BLaER1 (cell line): ENCODE measurements around the gene KIT.

Experiments used
- H3K27ac ChIP-seq: shearing (Covaris generic); formaldehyde crosslinking; 2 replicates; pipeline ENCODE4 v1.8.1; 2022
- H3K27me3 ChIP-seq: shearing (Covaris generic); formaldehyde crosslinking; 2 replicates; pipeline ENCODE4 v1.8.1; 2022
- H3K36me3 ChIP-seq: shearing (Covaris generic); formaldehyde crosslinking; 2 replicates; pipeline ENCODE4 v1.8.1; 2022
- H3K4me1 ChIP-seq: shearing (Covaris generic); formaldehyde crosslinking; 2 replicates; pipeline ENCODE4 v1.8.1; 2022
- H3K4me2 ChIP-seq: shearing (Covaris generic); formaldehyde crosslinking; 2 replicates; pipeline ENCODE4 v1.8.1; 2022
- H3K4me3 ChIP-seq: shearing (Covaris generic); formaldehyde crosslinking; 2 replicates; pipeline ENCODE4 v1.8.1; 2022
- H3K9ac ChIP-seq: shearing (Covaris generic); formaldehyde crosslinking; 2 replicates; pipeline ENCODE4 v1.8.1; 2022
- H3K9me3 ChIP-seq: shearing (Covaris generic); formaldehyde crosslinking; 2 replicates; pipeline ENCODE4 v1.8.1; 2022
- H4K20me1 ChIP-seq: shearing (Covaris generic); formaldehyde crosslinking; 2 replicates; pipeline ENCODE4 v1.8.1; 2022
- Cebpa-rat ChIP-seq: shearing (Covaris generic); IDR thresholded peaks from 2 replicates; pipeline ENCODE4 v1.8.1; 2022

Gene KIT

GRCh38 chr4:54764476-54764875 lies 106.7 kb downstream of the KIT start:
- no peaks in the 10 kb centered on the region for H4K20me1 ChIP-seq
- H3K9ac ChIP-seq = no peak overlapping the region
- H3K27me3 ChIP-seq = no peaks in the 10 kb centered on the region
- peak overlapping the region; percentile 42 for H3K4me2 ChIP-seq
- H3K9me3 ChIP-seq = peaks cover 19% of the 10 kb centered on the region
- H3K4me1 ChIP-seq = peaks cover 10% of the 10 kb centered on the region; the same call in 1 of the 2 replicates
- H3K27ac ChIP-seq = no peak overlapping the region
- no peak for TF ChIP-seq Cebpa-rat
- H3K4me3 ChIP-seq = no peak overlapping the region
- no peaks in the 10 kb centered on the region for H3K36me3 ChIP-seq

GRCh38 chr4:54767376-54767775 lies 109.6 kb downstream of the KIT start:
- TF ChIP-seq Cebpa-rat = no peak
- peaks cover 10% of the 10 kb centered on the region; the same call in 1 of the 2 replicates for H3K4me1 ChIP-seq
- H3K9me3 ChIP-seq = peaks cover 12% of the 10 kb centered on the region; the same call in 1 of the 2 replicates
- no peaks in the 10 kb centered on the region for H4K20me1 ChIP-seq
- H3K27ac ChIP-seq = no peak overlapping the region
- H3K9ac ChIP-seq = no peak overlapping the region
- no peak overlapping the region for H3K4me3 ChIP-seq
- H3K27me3 ChIP-seq = no peaks in the 10 kb centered on the region
- no peaks in the 10 kb centered on the region for H3K36me3 ChIP-seq
- no peak overlapping the region for H3K4me2 ChIP-seq

GRCh38 chr4:54773022-54773421 lies 115.3 kb downstream of the KIT start:
- no peak overlapping the region for H3K4me2 ChIP-seq

DNA sequence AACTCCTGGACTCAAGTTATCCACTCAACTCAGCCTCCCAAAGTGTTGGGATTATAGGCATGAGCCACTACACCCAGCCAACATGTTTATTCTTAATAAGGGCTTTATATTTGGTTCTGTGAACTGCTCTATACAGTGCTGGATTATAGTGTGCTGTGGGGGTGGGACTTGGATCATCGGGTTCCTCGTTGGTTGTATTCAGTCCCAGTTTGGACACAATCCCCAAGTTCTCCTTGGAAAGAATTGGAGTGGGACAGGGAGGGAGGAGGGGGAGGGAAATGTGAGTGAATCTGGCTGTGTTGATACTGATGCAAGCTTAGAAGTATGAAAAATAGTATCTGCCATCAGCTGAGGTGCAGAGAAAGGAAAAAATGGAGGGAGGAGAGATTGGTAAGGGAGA lies 121.3 kb downstream of the KIT start:
- H3K27ac ChIP-seq = no peak overlapping the region

More at GRCh38 chr4:54773022-54773421, 115.3 kb downstream of the KIT start:
- H3K36me3 ChIP-seq = no peaks in the 10 kb centered on the region
- TF ChIP-seq Cebpa-rat = peak; percentile 92; the same call in 1 of the 2 replicates
- no peak overlapping the region for H3K27ac ChIP-seq
- H3K9ac ChIP-seq = no peak overlapping the region
- no peak overlapping the region for H3K4me3 ChIP-seq
- no peaks in the 10 kb centered on the region for H3K9me3 ChIP-seq
- no peaks in the 10 kb centered on the region for H3K4me1 ChIP-seq
- H3K27me3 ChIP-seq = no peaks in the 10 kb centered on the region
- no peaks in the 10 kb centered on the region for H4K20me1 ChIP-seq

GRCh38 chr4:54779476-54780148 lies 121.9 kb downstream of the KIT start:
- no peaks in the 10 kb centered on the region for H3K36me3 ChIP-seq
- no peak overlapping the region for H3K9ac ChIP-seq
- no peak overlapping the region for H3K27ac ChIP-seq
- no peaks in the 10 kb centered on the region for H4K20me1 ChIP-seq
- no peaks in the 10 kb centered on the region for H3K27me3 ChIP-seq
- H3K4me2 ChIP-seq = no peak overlapping the region; the same call in 1 of the 2 replicates
- TF ChIP-seq Cebpa-rat = no peak
- H3K4me1 ChIP-seq = peaks cover 8% of the 10 kb centered on the region
- no peaks in the 10 kb centered on the region for H3K9me3 ChIP-seq
- H3K4me3 ChIP-seq = no peak overlapping the region

More for the DNA sequence above, 121.3 kb downstream of the KIT start:
- Histone ChIP-seq H4K20me1 (no peaks in the 10 kb centered on the region), H3K9me3 (no peaks in the 10 kb centered on the region), H3K4me1 (peaks cover 5% of the 10 kb centered on the region), H3K4me2 (no peak overlapping the region), H3K27me3 (no peaks in the 10 kb centered on the region), H3K36me3 (no peaks in the 10 kb centered on the region), H3K4me3 (no peak overlapping the region), H3K9ac (no peak overlapping the region)
- TF ChIP-seq Cebpa-rat = no peak

- Histone ChIP-seq H3K36me3 (no peaks in the 10 kb centered on the region), H3K9me3 (no peaks in the 10 kb centered on the region), H3K4me3 (no peak overlapping the region), H3K27ac (no peak overlapping the region), H4K20me1 (no peaks in the 10 kb centered on the region), H3K4me2 (no peak overlapping the region), H3K4me1 (peaks cover 8% of the 10 kb centered on the region), H3K9ac (no peak overlapping the region), H3K27me3 (no peaks in the 10 kb centered on the region)
- no peak for TF ChIP-seq Cebpa-rat
Observed at GRCh38 chr4:54780149-54780495, 122.4 kb downstream of the KIT start.

DNA sequence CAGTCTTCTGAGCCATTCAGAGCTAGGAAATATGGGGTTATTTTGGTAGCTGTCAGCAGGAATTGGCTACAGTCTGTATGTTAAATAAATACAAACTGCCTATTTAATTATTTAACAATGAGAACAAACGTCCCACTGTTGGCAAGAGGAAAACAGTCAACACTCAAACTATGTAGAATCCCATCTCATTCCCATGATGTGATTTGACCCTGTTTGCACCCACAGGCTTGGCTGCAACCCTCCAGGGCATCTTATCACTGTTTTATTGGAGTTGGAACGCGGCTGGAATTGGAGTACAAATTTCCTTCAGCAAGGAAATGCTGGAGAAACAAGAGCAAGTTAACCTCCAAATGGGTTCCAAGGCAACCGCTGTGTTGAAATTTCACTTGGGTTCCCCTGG lies 124.0 kb downstream of the KIT start:
- Histone ChIP-seq H3K27ac (no peak overlapping the region), H3K9me3 (no peaks in the 10 kb centered on the region), H3K4me3 (no peak overlapping the region), H3K4me2 (no peak overlapping the region), H4K20me1 (no peaks in the 10 kb centered on the region), H3K4me1 (peaks cover 8% of the 10 kb centered on the region), H3K9ac (no peak overlapping the region), H3K27me3 (no peaks in the 10 kb centered on the region), H3K36me3 (no peaks in the 10 kb centered on the region)
- no peak for TF ChIP-seq Cebpa-rat

- Histone ChIP-seq H3K27ac (no peak overlapping the region), H3K9ac (no peak overlapping the region), H3K9me3 (no peaks in the 10 kb centered on the region), H3K4me1 (peaks cover 8% of the 10 kb centered on the region), H4K20me1 (no peaks in the 10 kb centered on the region), H3K36me3 (no peaks in the 10 kb centered on the region), H3K27me3 (no peaks in the 10 kb centered on the region), H3K4me2 (peak overlapping the region; percentile 13; the same call in 1 of the 2 replicates), H3K4me3 (no peak overlapping the region)
- no peak for TF ChIP-seq Cebpa-rat
Observed at GRCh38 chr4:54783402-54784110, 125.8 kb downstream of the KIT start.

GRCh38 chr4:54784161-54784671 lies 126.5 kb downstream of the KIT start:
- TF ChIP-seq Cebpa-rat = no peak
- Histone ChIP-seq H3K27me3 (no peaks in the 10 kb centered on the region), H3K4me1 (peaks cover 8% of the 10 kb centered on the region), H3K9me3 (no peaks in the 10 kb centered on the region), H3K9ac (no peak overlapping the region), H3K4me2 (peak overlapping the region; percentile 13; the same call in 1 of the 2 replicates), H3K36me3 (no peaks in the 10 kb centered on the region), H4K20me1 (no peaks in the 10 kb centered on the region), H3K4me3 (no peak overlapping the region), H3K27ac (no peak overlapping the region)
